GM21825 (cell line): ENCODE data around the gene CBX5.
"Not testable (repeated sequence)": the region's sequence is repeated elsewhere in the genome, so short reads cannot be mapped to it uniquely, and the experiment has no call there.

ENCODE experiments used
- ATAC-seq: cut with Tn5 transposase; IDR thresholded peaks from one replicate; pipeline ENCODE4 v1.9.1; 2021; ENCODE audit warnings: mild to moderate bottlenecking, moderate library complexity; ENCODE audit not compliant: unreplicated experiment

The CBX5 gene

DNA sequence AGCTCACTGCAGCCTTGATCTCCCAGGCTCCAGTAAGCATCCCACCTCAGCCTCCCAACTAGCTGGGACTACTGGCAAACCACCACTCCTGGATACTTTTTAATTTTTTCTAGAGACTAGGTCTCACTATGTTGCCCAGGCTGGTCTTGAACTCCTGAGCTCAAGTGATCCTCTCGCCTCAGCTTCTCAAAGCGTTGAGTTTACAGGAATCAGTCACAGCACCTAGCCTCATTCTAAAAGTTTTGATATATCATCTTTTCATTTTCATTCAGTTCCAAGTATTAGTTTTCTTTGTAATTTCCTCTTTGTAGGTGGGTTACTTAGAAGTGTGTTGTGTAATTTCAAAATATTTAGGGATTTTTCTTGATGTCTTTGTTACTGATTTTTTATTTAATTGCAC is 9.6 kb downstream of the CBX5 start:
- no peak for ATAC-seq

DNA sequence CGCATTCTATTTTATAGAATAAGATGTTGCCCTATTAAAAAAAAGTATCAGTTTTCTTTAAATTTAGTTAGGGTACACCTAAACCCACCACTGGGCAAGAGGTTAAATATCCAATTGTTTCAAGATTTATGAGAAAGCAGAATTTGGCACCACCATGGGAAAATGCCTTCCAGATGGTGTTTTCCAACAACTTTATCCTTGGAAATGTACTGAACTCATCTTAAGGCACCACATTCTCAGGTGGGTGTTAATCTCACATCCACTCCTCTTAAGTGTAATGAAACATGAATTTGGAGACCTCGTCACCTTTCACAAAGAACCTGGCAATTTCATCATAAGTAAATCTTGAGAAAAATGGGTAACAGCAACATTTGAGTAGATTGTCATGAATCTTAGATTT is 13.1 kb downstream of the CBX5 start:
- no peak for ATAC-seq

DNA sequence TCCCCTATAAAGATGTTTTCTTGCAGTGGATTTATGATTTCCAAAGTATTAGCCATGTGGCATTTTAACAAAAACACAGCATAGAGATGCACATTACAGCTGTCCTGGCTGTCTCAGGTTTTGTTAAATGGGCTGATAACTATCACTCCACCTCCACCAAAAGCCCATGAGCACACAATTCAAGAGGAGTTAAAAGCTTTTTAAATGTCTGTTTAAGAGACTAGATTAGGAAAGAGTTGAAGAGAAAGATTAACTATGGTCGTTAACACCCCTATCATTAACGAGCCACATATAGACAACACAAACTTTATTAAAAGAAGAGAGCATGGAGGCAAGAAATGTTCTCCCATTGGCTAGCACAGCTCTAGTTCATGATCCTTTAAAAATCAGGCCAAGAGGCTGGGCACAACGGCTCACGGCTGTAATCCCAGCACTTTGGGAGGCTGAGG is 14.5 kb downstream of the CBX5 start:
- ATAC-seq = no peak

DNA sequence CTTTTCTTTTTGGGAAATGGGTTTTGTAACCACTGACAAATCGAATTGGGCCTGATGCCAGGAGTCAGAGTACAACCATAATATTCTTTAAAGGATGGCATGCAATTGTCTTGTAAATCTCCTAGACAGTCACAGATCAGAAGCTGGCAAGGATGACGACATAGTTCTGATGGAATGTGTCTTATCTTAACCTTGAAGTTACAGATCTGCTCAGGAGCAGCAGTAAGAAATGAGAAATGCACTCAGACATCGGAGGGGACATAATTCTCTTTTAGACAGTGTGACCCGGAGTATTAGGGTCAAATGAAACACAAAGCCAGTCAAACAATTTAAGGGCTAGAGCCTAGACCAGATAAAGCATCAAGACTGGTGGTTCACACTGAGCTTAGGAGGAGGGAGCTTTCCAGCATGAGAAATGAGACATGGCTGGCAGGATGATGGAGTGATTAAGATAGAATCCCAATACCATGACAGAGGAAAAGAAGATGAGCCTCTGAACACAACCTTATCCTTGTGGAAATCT is 17.5 kb downstream of the CBX5 start:
- no peak for ATAC-seq

DNA sequence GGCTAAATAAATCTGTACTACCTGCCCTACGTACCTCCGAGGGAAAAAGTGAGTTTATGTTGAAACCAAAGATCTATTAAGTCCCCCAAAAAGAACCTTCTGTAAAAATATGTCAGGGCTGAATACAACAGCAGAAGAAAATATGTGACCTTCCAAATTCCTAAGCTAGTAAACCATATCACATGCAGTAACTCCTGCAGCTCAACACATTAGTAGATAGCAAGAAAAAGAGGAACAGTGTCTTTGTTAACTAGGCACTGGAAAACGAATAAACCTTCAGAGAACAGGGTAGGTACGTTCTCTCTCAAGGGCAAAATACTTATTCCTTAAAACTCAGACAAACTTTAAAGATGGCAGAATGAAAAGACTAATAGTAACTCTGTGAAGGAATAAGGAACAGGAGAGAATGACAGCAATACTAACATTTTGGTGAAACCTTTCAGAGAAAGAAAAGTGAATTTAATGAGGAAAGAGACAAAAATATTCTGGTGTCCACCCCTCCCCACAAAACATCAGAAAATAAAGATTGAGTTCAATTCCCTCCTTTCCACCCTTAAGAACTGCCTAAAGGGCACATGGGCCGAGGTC is 18.0 kb downstream of the CBX5 start:
- no peak for ATAC-seq

DNA sequence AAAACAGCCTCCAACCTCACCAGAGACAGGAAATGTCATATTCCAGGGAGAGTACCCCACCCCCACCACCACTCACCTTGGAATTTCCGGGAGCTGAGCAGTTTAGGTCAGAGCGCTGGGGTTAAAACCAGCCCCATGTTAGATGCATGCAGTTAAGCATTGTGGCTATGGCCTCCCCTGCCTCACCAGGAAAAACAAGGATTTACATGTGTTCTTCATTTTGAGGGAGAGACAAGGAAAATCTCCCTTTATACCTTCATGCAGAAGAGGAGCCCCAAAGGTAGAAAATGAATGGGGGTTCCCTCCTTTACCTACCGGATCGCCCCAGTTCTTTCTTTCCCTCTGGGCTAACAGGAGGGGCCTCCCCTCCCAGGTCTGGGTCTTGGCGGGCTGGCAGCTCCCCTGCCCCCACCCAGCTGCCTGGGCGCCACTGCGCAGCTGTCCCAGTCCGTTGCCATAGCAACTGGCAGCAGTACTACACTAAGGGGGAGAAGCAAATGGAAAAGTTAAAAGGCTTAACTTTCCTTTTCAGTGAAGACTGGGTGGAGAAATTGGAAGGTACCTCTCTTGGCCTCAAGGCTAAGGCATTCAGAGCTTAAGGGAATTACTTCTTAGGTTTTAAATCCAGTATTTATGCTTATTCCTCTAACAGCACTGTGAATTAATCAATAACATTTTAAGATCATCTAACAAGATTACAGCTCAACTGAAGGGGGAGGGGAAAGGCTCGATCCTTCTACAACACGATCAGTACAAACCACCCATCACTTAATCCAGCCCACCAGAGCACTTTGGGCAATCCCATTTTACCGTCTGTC is 20.5 kb downstream of the CBX5 start:
- peak; percentile 83 for ATAC-seq

DNA sequence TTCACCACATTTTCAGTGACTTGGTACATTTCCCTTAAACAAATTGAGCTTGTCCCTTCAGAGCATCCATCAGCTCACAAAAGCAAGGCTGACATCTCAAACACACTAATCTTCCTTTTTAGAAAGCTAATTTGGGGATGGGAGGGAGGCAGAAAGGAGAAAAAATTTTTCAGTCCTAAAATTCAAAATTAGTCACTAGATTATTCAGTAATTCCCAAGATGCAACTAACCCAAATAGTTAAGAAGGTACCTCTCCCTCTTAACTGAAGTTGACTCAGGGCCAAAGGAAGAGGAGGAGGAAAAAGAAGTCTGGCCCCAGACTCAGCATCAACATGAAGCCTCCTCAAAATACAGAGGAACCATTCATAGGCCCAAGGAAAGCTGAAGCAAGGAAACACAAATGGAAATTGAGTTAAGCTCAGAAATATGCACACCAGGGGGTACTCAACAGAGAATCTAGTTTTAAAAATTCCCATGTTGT is 21.7 kb downstream of the CBX5 start:
- ATAC-seq = no peak

DNA sequence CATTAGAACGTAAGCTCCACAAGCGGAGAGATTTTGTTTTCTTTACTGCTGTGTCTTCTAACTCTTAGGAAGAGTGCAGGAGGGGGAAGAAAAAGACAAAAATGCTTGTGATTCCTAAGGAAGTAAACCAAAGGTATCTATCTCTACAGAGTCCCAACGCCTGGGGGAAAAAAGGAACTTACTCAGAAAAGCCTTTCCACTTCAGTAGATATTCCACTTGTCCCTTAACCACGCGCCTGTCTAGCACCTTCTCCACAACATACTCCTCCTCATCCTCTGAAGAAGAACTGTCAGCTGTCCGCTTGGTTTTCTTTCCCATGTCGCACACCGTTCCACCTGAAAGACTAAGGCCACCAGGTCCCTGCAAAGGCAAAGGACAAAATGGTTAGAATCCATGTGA is 22.6 kb downstream of the CBX5 start:
- ATAC-seq = no peak

DNA sequence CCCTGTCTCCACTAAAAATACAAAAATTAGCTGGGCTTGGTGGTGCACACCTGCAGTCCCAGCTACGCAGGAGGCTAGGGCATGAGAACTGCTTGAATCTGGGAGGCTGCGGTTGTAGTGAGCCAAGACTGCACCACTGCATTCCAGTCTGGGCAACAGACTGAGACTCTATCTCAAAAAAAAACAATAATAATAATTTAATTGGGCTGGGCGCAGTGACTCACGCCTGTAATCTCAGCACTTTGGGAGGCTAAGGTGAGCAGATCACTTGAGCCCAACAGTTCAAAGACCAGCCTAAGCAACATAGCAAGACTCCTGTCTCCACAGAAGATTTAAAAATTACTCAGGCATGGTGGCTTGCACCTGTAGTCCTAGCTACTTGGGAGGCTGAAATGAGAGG is 26.7 kb downstream of the CBX5 start:
- ATAC-seq = no peak

DNA sequence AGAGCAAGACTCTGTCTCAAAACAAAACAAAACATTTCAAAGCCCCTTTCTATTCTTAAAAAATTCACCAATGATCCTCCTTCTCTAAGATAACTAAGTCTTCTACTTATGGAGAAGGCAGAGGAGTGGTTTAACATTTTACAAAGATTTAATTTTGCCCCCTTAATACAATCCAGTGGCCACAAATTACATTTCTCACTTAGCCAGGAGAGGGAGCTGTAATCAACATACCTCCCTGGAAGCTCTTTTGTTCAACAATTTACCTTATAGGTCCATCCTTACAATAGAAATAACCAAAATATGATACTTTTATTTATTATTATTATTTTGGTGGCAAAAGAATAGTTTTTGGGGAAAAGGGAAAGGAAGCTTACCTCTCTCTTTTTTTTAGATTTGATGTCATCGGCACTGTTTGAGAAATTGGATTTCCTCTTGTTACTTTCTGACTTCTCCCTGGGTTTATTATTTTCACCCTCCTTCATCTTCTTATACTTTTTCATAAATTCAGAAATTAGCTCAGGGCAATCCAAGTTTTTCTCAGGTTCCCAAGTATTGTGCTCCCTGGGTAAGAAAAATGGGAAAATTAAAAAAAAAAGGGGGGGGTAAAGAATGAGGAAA is 28.1 kb downstream of the CBX5 start:
- ATAC-seq = no peak

DNA sequence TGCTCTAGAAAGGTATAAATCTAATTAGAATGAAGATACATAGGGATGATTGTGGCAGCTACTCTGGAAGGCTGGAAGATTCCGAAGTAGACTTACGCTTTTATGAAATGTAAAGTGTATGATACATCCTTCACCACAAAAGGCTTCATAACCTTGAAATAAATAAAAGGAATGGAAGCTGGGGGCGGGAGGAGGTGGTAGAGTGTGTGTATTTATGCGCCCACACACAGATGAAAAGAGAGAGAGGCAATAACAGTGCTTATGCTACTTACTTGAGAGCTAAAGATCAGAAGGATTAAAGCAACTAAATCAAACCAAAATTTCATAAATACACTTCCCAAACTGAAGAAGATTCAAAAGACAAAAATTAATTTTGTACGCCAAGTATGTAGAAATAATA is 30.4 kb downstream of the CBX5 start:
- no peak for ATAC-seq

DNA sequence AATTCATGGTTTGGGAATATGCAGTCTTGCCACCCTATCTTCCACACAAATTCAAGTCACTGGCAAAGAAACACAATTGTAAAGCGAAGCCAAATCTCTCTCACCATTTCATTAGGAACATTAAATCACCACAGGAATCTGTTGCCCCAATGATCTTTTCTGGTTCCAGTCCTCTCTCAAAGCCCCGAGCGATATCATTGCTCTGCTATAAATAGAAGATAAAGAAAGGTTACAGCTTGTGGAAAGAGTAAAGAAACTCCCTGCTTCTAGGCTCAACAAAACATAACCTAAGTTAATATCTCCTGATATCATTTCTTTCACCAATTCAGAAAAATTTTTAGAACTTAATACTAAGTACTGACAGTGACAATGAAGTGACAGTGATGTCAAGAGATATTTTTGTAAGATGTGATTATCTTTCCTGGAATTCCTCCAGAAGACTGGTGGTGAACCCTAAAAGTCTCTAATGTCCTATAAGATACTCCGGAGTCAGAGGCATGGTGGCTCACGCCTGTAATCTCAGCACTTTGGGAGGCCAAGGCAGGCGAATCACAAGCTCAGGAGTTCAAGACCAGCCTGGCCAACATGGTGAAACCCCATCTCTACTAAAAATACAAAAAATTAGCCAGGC is 33.8 kb downstream of the CBX5 start:
- ATAC-seq = no peak

DNA sequence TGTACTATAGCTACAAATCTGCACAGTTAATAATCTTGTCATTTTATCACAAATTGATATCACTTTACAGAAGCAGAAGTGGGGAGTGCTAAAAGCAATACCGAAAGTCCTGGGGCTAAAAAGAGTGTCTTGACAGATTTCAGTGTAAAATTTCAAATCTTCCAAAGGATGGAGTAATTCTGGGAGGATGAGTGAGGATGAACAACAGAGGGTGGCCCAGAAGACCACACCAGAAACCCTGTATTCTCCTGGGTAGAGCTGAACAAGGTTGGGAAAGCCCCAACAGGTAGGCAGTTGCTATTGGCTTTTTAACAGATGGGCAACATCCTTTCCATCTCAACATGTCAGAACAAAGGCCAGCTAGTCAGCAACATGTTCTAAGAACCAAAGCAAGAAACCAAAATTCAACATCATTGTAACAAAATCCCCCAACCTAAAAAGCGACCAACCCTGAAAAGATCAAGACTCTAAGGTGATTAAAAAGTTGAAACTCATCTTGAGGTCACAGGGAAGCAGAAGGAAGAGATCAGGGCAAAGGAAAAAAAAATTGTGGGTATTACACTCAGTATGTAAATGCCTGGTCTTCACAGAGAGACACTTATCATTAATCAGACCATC is 38.8 kb downstream of the CBX5 start:
- no peak for ATAC-seq

DNA sequence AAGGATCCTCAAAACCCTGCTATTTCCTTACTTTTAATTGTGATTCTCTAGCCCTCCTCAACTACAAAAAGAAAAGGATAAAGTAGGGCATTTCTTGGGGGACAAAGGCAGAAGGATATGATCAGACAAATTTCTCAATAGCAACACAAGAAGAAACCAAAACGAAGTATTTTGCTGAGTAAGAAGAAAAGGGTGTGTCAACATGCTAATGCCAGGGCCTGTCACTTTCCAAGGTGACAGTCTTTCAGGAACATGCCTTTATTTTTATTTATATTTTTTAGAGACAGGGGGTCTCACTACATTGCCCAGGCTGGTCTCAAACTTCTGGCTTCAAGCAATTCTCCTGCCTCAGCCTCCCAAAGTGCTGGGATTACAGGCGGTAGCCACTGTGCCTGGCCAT is 39.8 kb downstream of the CBX5 start:
- ATAC-seq = no peak

DNA sequence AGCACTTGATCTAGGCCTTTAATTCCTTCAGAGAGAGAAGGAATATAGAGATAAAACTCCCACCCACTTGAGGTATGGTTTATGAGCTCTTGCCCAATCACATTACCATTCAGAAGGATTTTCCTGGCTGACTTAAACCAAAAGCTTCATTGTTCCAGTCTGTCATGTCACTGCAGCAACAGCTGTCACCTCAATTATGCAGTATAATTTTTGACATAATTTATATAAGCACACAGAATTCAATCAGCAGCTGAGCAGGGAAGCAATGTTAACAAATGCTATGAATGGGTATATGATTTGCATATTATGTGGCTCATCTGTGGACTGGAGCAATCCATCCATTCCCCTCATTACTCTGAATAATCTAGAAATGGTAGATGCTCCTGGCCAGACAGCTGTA is 40.3 kb downstream of the CBX5 start:
- ATAC-seq = no peak

DNA sequence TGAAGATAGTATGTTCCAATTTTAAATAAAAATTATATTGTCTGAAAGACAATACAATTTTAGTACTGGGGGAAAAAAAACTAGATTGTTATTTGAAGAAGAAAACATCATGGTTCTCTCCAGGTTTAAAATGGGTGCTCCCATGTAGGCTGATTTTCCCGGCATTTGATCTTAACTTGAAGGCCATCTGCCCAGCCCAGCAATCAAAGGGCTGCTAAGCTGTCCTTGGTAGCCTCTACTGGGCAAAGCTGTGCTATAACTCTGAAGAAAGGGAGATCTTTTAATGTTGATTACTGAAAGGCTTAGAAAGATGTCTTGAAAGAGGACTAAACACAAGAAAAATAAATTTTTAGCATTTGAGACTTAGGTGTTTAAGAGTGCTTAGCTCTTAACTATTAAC is 41.4 kb downstream of the CBX5 start:
- no peak for ATAC-seq

DNA sequence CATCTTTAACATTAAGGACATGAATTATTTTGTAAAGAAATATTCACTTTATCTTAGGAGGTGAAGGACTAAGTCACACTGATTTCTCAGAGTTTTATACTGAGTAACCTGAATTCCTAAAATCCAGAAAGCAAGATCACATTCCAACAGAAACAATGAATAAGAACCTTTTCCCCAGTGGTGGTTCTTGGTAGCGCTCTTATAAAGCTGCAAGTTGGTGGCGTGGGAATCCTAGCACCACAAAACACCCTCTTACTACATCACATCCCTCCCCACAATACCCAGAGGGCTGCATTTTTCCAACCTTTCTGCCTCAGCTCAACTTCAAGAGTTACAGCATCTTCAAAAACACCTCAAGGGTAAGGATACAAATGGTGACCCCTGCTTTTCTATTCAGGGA is 47.1 kb downstream of the CBX5 start:
- no peak for ATAC-seq

DNA sequence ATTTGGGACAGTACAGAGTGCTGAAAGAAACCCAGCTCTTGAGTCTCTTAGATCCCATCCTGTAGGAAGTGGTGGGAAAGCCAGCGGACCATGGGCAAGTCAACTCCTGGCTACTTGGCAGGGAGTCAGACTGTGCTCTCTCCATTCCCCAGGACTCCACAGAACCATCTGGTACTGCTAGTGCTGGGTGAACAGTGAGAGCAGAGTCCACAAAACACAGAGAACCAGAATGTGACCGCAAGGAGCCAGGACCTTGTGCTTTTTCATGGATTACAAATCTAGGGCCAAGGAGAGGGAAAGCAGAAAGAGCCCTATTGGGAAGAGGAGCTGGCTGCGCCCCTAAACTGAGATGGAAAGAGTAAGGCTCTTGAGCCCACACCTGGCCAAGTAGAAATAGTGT is 48.7 kb downstream of the CBX5 start:
- ATAC-seq = not testable (repeated sequence)

DNA sequence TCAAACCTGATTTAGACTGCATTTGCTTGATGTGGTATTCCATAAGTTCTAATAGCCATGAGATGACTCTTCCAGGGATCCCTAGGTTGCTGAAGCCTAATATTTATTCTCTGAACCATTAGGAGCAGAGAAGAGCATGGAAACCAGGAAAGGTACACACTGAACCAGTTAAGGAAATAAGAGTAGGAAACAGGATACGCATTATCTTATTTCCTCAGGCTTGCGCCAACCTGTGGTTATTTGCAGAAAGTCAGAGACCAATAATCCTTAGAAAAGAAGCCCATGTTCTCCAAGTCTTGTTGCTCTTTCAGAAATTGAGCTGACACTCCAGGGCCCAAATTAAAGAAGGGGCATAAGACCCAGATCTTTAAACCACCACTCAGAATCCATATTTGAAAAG is 49.4 kb downstream of the CBX5 start:
- ATAC-seq = no peak

DNA sequence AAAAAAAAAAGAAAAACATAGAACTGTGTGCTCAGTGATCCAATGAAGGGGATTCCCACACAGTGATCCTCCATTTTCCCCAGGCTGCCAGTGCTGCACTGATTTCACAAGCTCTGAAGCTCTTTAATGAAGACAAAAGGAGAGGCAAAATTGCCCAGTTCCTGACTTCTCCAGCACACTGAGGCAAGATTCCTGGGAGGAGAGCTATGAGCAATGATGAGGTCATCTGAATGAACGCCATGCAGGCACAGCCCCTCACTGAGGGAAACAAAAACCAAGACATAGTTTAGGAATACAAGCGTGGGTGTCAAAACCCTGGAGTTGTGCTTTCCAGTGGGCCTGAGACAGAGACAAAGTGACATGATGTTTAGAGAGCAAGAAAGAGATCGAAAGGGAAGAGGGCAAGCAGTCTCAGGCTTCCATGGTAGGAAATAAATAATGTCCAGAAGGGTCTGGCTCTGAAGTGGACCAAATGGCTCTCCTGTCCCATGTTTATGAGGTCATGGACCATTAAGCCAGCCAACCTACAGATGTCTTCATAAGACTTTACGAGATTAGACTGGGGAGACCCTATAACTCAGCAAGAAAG is 50.2 kb downstream of the CBX5 start:
- no peak for ATAC-seq

DNA sequence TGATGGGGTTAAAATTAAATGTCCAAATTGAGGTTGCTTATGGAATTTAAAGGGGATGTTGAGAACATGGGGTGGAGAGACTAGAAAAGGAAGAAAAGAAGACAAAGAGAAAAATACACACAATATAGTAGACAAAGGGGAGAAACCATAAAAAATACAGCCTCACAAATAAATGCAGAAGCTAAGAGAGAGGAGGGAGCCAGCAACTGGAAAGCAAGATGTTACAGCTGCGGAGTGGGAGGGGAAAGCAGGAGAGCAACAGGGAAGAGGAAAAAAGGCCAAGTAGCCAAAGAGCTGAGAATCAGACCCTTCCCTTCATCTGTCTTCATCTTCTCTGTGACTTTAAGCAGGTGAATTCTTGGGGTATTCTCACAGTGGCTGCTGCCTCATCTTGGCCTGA is 51.5 kb downstream of the CBX5 start:
- ATAC-seq = no peak
